ENCODE results near the gene USP43.

The USP43 gene

GRCh38 chr17:9612006-9612405 lies 33.3 kb upstream of the USP43 start:
- TF ChIP-seq, protein P1, sequence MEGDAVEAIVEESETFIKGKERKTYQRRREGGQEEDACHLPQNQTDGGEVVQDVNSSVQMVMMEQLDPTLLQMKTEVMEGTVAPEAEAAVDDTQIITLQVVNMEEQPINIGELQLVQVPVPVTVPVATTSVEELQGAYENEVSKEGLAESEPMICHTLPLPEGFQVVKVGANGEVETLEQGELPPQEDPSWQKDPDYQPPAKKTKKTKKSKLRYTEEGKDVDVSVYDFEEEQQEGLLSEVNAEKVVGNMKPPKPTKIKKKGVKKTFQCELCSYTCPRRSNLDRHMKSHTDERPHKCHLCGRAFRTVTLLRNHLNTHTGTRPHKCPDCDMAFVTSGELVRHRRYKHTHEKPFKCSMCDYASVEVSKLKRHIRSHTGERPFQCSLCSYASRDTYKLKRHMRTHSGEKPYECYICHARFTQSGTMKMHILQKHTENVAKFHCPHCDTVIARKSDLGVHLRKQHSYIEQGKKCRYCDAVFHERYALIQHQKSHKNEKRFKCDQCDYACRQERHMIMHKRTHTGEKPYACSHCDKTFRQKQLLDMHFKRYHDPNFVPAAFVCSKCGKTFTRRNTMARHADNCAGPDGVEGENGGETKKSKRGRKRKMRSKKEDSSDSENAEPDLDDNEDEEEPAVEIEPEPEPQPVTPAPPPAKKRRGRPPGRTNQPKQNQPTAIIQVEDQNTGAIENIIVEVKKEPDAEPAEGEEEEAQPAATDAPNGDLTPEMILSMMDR (IDR thresholded peaks at IDR 0.05; ENCODE audit: borderline replicate concordance, control extremely low read depth, extremely low read depth, insufficient read depth, missing control alignments) = no peak
- no peak for DNase-seq (ENCODE audit: low spot score)
- in situ Hi-C loops (cut with MboI; ENCODE audit: low sequenced_read_pairs, unreplicated experiment) = no loop called here

- no peak for DNase-seq (ENCODE audit: low spot score)
- in situ Hi-C loops (cut with MboI; ENCODE audit: low sequenced_read_pairs, unreplicated experiment) = no loop called here
- TF ChIP-seq, protein P1 (IDR thresholded peaks at IDR 0.05; ENCODE audit: borderline replicate concordance, control extremely low read depth, extremely low read depth, insufficient read depth, missing control alignments) = no peak
Observed at GRCh38 chr17:9615486-9615885, 29.8 kb upstream of the USP43 start.

DNA sequence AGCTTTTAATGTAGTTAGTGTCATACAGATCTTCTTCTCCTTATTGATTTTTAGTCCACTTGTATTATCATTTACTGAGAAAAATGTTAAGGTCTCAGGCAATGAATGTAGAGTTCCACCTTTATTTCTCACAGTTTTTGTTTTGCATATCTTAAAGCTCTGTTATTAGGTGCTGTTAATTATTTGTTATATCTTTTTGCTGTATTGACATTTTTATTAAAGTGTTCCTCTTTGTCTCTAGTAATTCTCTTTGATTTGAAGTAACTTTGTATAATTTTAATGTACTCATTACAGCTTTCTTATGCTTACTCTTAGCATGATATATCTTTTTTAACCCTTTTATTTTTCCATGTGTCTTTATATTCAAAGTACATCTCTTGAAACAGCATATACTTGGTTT lies 22.4 kb upstream of the USP43 start:
- no peak for DNase-seq (ENCODE audit: low spot score)
- TF ChIP-seq, protein P1 (IDR thresholded peaks at IDR 0.05; ENCODE audit: borderline replicate concordance, control extremely low read depth, extremely low read depth, insufficient read depth, missing control alignments) = no peak
- in situ Hi-C loops (cut with MboI; ENCODE audit: low sequenced_read_pairs, unreplicated experiment) = no loop called here

DNA sequence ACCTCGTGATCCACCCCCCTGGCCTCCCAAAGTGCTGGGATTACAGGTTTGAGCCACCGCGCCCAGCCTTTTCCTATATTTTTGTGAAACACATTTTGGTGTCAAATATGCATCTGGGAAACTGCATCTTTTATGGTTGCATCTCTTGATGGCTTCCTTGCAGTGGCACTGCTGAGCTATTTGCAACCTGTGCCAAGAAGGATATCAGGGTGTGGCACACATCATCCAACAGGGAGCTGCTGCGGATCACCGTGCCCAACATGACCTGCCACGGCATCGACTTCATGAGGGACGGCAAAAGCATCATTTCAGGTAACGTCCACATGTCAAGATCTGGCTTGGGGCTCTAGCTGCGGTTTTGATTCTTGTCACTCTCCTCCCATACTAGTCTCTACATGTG lies 16.8 kb upstream of the USP43 start:
- no peak for DNase-seq (ENCODE audit: low spot score)
- TF ChIP-seq, protein P1 (IDR thresholded peaks at IDR 0.05; ENCODE audit: borderline replicate concordance, control extremely low read depth, extremely low read depth, insufficient read depth, missing control alignments) = no peak
- in situ Hi-C loops (cut with MboI; ENCODE audit: low sequenced_read_pairs, unreplicated experiment) = no loop called here

DNA sequence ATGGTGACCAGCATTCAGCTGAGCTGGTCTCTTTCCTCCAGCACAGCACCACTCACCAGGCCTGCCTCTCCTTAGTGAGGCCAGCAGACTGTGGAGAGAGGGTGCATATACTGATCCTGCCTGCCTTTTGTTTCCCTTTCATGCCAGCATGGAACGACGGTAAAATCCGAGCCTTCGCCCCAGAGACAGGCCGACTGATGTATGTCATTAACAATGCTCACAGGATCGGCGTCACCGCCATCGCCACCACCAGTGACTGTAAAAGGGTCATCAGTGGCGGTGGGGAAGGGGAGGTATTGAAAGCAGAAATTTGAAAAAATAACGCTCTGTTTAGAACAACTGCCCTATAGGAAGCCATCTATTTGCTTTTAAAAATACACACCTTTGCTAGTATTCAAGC lies 12.6 kb upstream of the USP43 start:
- in situ Hi-C loops (cut with MboI; ENCODE audit: low sequenced_read_pairs, unreplicated experiment) = no loop called here
- TF ChIP-seq, protein P1 (IDR thresholded peaks at IDR 0.05; ENCODE audit: borderline replicate concordance, control extremely low read depth, extremely low read depth, insufficient read depth, missing control alignments) = no peak
- DNase-seq (ENCODE audit: low spot score) = no peak

- in situ Hi-C loops (cut with MboI; ENCODE audit: low sequenced_read_pairs, unreplicated experiment) = no loop called here
- DNase-seq (ENCODE audit: low spot score) = no peak
Observed at GRCh38 chr17:9635340-9635739, 10.0 kb upstream of the USP43 start.

More at GRCh38 chr17:9635340-9635739, 10.0 kb upstream of the USP43 start:
- TF ChIP-seq, protein P1 (IDR thresholded peaks at IDR 0.05; ENCODE audit: borderline replicate concordance, control extremely low read depth, extremely low read depth, insufficient read depth, missing control alignments) = no peak
